Gastrocnemius medialis (tissue), 4 donors: ENCODE data around the gene CLASP1. TPM values are rescaled to one million over a fixed set of nuclear protein-coding genes. Genes with fewer than 3 reads are reported as not detected.
A peak's percentile ranks its signal among the peaks of the same experiment; 100 is the strongest.

Experiments used
- ATAC-seq, 2 donors: fragments of 150-250 bp; one replicate each; pipeline ENCODE4 v1.9.1; 2016
- DNase-seq, 2 donors: peaks; one replicate each; pipeline ENCODE4 v3.0.0-alpha.2; 2019
- H3K27ac ChIP-seq, 4 donors: fragments of 200-600 bp; sonication (generic); 1 replicate in 1 of 4; 2 replicates in 3 of 4; pipeline ENCODE4 v1.5.1; 2016 to 2018; ENCODE audit warnings: mild to moderate bottlenecking in 2 of 4, moderate library complexity in 1 of 4
- H3K27me3 ChIP-seq, 3 donors: fragments of 200-600 bp; sonication (generic) in 2 of 3; 1 replicate in 1 of 3; 2 replicates in 2 of 3; pipeline versions ENCODE4 v1.5.1 to v1.6.0; 2016 to 2019; ENCODE audit warnings: mild to moderate bottlenecking in 1 of 3, moderate library complexity in 1 of 3
- H3K36me3 ChIP-seq, 2 donors: fragments of 200-600 bp; sonication (generic) in 1 of 2; one replicate each; pipeline ENCODE4 v1.5.1; 2017 to 2018
- H3K4me1 ChIP-seq, 2 donors: fragments of 200-600 bp; sonication (generic) in 1 of 2; one replicate each; pipeline ENCODE4 v1.5.1; 2016 to 2017; ENCODE audit warnings: mild to moderate bottlenecking in 2 of 2
- H3K4me3 ChIP-seq, 4 donors: fragments of 200-600 bp; sonication (generic) in 3 of 4; 1 replicate in 1 of 4; 2 replicates in 3 of 4; pipeline ENCODE4 v1.5.1; 2016 to 2019; ENCODE audit warnings: mild to moderate bottlenecking in 2 of 4
- H3K9me3 ChIP-seq, 3 donors: fragments of 200-600 bp; sonication (generic) in 2 of 3; 1 replicate in 1 of 3; 2 replicates in 2 of 3; pipeline ENCODE4 v1.5.1; 2016 to 2019
- CTCF ChIP-seq, 5 experiments: fragments of 450-650 bp in 3 of 5; fragments of 200-600 bp in 2 of 5; sonication (generic) in 2 of 5; IDR thresholded peaks in 4 of 5; conservative IDR thresholded peaks in 1 of 5; 1 replicate in 4 of 5; 2 replicates in 1 of 5; pipeline ENCODE4 v1.5.1; 2016 to 2019; ENCODE audit warnings: antibody characterized with exemption in 5 of 5, mild to moderate bottlenecking in 3 of 5, moderate library complexity in 3 of 5
- POLR2A ChIP-seq, 2 donors: fragments of 450-650 bp; IDR thresholded peaks; one replicate each; pipeline ENCODE4 v1.6.1; 2017; ENCODE audit warnings: antibody characterized with exemption in 2 of 2, mild to moderate bottlenecking in 2 of 2, moderate library complexity in 2 of 2
- in situ Hi-C, 4 donors: fragments of 200-750 bp; cut with MboI; loops; one replicate each; pipeline versions ENCODE4 v1.15.0 to v1.8.0; 2017; ENCODE audit warnings: low sequenced_read_pairs in 4 of 4
- intact Hi-C: fragments of 100-400 bp; cut with DNase I; formaldehyde crosslinking; loops from one replicate; pipeline ENCODE4 v1.15.1; 2023; ENCODE audit warnings: low total_unique reads
- total RNA-seq, 4 donors: library from RNA; depleted of rRNA; stranded (reverse); fragments of >200 nt; gene quantifications; one replicate each; pipeline versions ENCODE4 v1.1.0 to v1.2.3, GENCODE V29; 2016

The CLASP1 gene
- total RNA-seq, 4 donors from 2014 or later = 50.1 to 73.9 (median 61.4) TPM

GRCh38 chr2:121486191-121486790 is 163.0 kb downstream of the CLASP1 start:
- Histone ChIP-seq H3K36me3 (no peaks in the 10 kb centered on the region), H3K4me1 (peaks cover 71 to 80% of the 10 kb centered on the region in 2 donors), H3K4me3 (no peak overlapping the region), H3K27ac (peak overlapping the region in 3 of 4 donors; percentile 15 to 71 (median 35)), H3K27me3 (no peaks in the 10 kb centered on the region), H3K9me3 (no peaks in the 10 kb centered on the region)
- in situ Hi-C loops = no loop called here
- intact Hi-C loops = no loop called here
- TF ChIP-seq POLR2A (IDR thresholded peaks at IDR 0.05) = no peak
- TF ChIP-seq CTCF (IDR thresholded peaks at IDR 0.05 in 4 of 5, conservative IDR thresholded peaks at IDR 0.05 in 1 of 5) = no peak
- ATAC-seq (peak in 1 of 2 donors; percentile 29), DNase-seq (no peak)

GRCh38 chr2:121485039-121485438 is 164.2 kb downstream of the CLASP1 start:
- H3K27me3 ChIP-seq = no peaks in the 10 kb centered on the region
- no peaks in the 10 kb centered on the region for H3K9me3 ChIP-seq
- ATAC-seq = no peak
- no peak for TF ChIP-seq CTCF (IDR thresholded peaks at IDR 0.05 in 4 of 5, conservative IDR thresholded peaks at IDR 0.05 in 1 of 5)
- no peak for TF ChIP-seq POLR2A (IDR thresholded peaks at IDR 0.05)
- intact Hi-C loops (no loop called here), in situ Hi-C loops (no loop called here)
- peaks cover 71 to 80% of the 10 kb centered on the region in 2 donors for H3K4me1 ChIP-seq
- DNase-seq = no peak
- H3K4me3 ChIP-seq = no peak overlapping the region
- no peaks in the 10 kb centered on the region for H3K36me3 ChIP-seq
- peak overlapping the region; percentile 15 to 71 (median 17) for H3K27ac ChIP-seq

- peak overlapping the region in 1 of 4 donors; percentile 71 for H3K27ac ChIP-seq
- ATAC-seq (no peak), DNase-seq (no peak)
- H3K27me3 ChIP-seq = no peaks in the 10 kb centered on the region
- intact Hi-C loops = no loop called here
- no peak overlapping the region for H3K4me3 ChIP-seq
- in situ Hi-C loops = no loop called here
- no peaks in the 10 kb centered on the region for H3K9me3 ChIP-seq
- H3K4me1 ChIP-seq = peaks cover 71 to 80% of the 10 kb centered on the region in 2 donors
- TF ChIP-seq CTCF (IDR thresholded peaks at IDR 0.05 in 4 of 5, conservative IDR thresholded peaks at IDR 0.05 in 1 of 5) (no peak), POLR2A (IDR thresholded peaks at IDR 0.05) (no peak)
- H3K36me3 ChIP-seq = no peaks in the 10 kb centered on the region
Observed at GRCh38 chr2:121483846-121484245, 165.4 kb downstream of the CLASP1 start.

- H3K27me3 ChIP-seq = no peaks in the 10 kb centered on the region
- in situ Hi-C loops = no loop called here
- no peak for TF ChIP-seq CTCF (IDR thresholded peaks at IDR 0.05 in 4 of 5, conservative IDR thresholded peaks at IDR 0.05 in 1 of 5)
- TF ChIP-seq POLR2A (IDR thresholded peaks at IDR 0.05) = no peak
- DNase-seq (no peak), ATAC-seq (no peak)
- H3K4me1 ChIP-seq = peaks cover 67 to 77% of the 10 kb centered on the region in 2 donors
- no peak overlapping the region for H3K4me3 ChIP-seq
- no peaks in the 10 kb centered on the region for H3K9me3 ChIP-seq
- intact Hi-C loops = no loop called here
- no peaks in the 10 kb centered on the region for H3K36me3 ChIP-seq
- H3K27ac ChIP-seq = no peak overlapping the region
Observed at GRCh38 chr2:121483021-121483420, 166.2 kb downstream of the CLASP1 start.

GRCh38 chr2:121480826-121481225 is 168.4 kb downstream of the CLASP1 start:
- in situ Hi-C loops (no loop called here), intact Hi-C loops (no loop called here)
- H3K36me3 ChIP-seq = no peaks in the 10 kb centered on the region
- DNase-seq (no peak), ATAC-seq (no peak)
- no peak overlapping the region for H3K4me3 ChIP-seq
- H3K9me3 ChIP-seq = no peaks in the 10 kb centered on the region
- no peak for TF ChIP-seq CTCF (IDR thresholded peaks at IDR 0.05 in 4 of 5, conservative IDR thresholded peaks at IDR 0.05 in 1 of 5)
- TF ChIP-seq POLR2A (IDR thresholded peaks at IDR 0.05) = no peak
- peak overlapping the region in 3 of 4 donors; percentile 54 to 66 (median 65) for H3K27ac ChIP-seq
- H3K4me1 ChIP-seq = peaks cover 69 to 86% of the 10 kb centered on the region in 2 donors
- H3K27me3 ChIP-seq = no peaks in the 10 kb centered on the region
